AG04449 (cell line): ENCODE data around the gene GAB1.

Experiments used
- CTCF ChIA-PET: fragments of 350-600 bp; formaldehyde crosslinking; extraction: SDS; loops from one replicate; lab custom pipeline; 2021; ENCODE audit warnings: antibody characterized with exemption; lab: Yijun Ruan, JAX
- POLR2A ChIA-PET: fragments of 400-600, 350-600 bp; formaldehyde crosslinking; extraction: SDS; loops from one replicate; lab custom pipeline; 2020; ENCODE audit warnings: antibody characterized with exemption, inconsistent platforms; lab: Yijun Ruan, JAX
- DNase-seq: peaks from one replicate; pipeline ENCODE4 v3.0.0-alpha.2; 2010; ENCODE audit warnings: low read depth, low spot score
- H3K4me3 ChIP-seq: 2 replicates; pipeline ENCODE4 v1.5.1; 2011; ENCODE audit warnings: low read depth, mild to moderate bottlenecking, control low read depth, low read length
- TF ChIP-seq, protein P1 (sequence below): IDR thresholded peaks from one replicate; pipeline ENCODE4 v1.5.1; 2011; ENCODE audit warnings: mild to moderate bottlenecking, moderate library complexity, low read length, control low read depth, inconsistent platforms; ENCODE audit not compliant: insufficient read depth; ENCODE audit errors: missing control alignments

Gene GAB1

DNA sequence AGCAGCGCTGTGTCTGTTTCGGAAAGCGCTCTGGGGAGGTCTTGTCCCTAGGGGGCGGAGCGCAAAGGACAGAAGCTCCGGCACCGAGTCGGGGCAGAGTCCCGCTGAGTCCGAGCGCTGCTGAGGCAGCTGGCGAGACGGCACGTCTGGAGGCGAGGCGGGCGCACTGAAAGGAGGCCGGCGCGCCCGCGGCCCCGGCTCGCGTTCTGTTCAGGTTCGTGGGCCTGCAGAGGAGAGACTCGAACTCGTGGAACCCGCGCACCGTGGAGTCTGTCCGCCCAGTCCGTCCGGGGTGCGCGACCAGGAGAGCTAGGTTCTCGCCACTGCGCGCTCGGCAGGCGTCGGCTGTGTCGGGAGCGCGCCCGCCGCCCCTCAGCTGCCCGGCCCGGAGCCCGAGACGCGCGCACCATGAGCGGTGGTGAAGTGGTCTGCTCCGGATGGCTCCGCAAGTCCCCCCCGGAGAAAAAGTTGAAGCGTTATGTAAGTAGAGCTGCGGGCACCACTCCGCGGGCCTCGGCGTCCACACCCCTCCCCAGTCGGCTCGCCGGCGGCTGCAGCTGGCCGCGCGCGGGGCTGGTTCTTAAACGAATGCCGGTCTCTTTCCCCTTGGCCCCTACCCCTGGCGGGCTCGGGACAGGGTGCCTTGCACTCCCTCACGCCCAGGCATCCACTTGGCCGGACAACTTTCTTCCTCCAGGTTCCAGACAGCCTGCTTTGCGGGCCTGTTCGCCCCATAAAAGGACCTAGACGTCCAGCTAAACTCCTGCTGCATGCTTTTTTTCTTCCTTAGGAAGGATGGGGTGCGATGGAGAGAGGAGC, at the start of gene GAB1:
Gene GAB1, plus strand, starts transcription at position 96 of the 819 bp plus-strand sequence. Its CDS starts 313 bp downstream, at position 409.
- H3K4me3 ChIP-seq = peak within 1 kb of the TSS; percentile 63
- POLR2A ChIA-PET = interaction anchor here (0.5 to 1.5 kb wide), 6 partner anchors 46 to 152 kb away, joined by 3 to 7 read pairs (median 3); no protein-coding TSS in a partner anchor
- TF ChIP-seq, protein P1, sequence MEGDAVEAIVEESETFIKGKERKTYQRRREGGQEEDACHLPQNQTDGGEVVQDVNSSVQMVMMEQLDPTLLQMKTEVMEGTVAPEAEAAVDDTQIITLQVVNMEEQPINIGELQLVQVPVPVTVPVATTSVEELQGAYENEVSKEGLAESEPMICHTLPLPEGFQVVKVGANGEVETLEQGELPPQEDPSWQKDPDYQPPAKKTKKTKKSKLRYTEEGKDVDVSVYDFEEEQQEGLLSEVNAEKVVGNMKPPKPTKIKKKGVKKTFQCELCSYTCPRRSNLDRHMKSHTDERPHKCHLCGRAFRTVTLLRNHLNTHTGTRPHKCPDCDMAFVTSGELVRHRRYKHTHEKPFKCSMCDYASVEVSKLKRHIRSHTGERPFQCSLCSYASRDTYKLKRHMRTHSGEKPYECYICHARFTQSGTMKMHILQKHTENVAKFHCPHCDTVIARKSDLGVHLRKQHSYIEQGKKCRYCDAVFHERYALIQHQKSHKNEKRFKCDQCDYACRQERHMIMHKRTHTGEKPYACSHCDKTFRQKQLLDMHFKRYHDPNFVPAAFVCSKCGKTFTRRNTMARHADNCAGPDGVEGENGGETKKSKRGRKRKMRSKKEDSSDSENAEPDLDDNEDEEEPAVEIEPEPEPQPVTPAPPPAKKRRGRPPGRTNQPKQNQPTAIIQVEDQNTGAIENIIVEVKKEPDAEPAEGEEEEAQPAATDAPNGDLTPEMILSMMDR = peak; percentile 19
- CTCF ChIA-PET = interaction anchor here (0.8 to 1.7 kb wide), 7 partner anchors 8 to 149 kb away, joined by 3 to 7 read pairs (median 3); no protein-coding TSS in a partner anchor
- no peak for DNase-seq

DNA sequence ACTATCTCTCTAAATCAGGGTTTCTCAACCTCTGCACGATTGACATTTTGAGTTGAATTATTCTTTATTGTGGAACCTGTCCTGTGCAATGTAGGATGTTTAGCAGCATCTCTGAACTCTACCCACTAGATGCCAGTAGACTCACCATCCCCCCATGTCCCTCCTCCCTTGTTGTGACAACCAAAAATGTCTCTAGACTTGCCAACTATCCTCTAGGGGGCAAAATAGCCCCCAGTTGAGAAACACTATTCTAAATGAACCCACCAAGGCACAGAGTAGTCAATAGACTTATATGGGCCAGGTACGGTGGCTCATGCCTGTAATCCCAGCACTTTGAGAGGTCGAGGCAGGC, 49.1 kb upstream of the GAB1 start:
- ChIA-PET CTCF (no interaction called here), POLR2A (interaction anchor here (1.3 kb wide), 1 partner anchor 49 kb away, joined by 7 read pairs; the partner anchor contains the start of gene GAB1)
- H3K4me3 ChIP-seq = no peak overlapping the region
- no peak for DNase-seq
- TF ChIP-seq, protein P1 = no peak

DNA sequence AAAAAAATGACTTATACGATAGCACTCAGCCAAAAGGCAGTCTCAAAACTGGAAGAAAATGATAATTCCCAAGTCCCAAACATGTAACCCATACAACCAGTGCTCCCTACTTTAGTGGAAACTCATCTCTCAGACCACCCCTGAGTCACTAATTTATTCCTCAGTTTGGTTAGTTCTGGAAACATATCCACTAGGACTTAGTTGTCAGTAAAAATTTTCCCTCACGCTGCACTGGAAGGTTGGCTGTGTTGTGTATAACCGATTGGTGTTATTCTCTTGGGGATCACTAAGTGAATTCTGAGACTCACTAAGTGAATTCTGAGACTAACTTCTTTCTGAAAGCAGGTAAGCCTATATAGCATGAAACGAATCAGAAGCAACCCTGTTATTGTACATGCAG, 48.5 kb upstream of the GAB1 start:
- DNase-seq = no peak
- CTCF ChIA-PET = no interaction called here
- TF ChIP-seq, protein P1 = no peak
- POLR2A ChIA-PET = no interaction called here
- H3K4me3 ChIP-seq = no peak overlapping the region

DNA sequence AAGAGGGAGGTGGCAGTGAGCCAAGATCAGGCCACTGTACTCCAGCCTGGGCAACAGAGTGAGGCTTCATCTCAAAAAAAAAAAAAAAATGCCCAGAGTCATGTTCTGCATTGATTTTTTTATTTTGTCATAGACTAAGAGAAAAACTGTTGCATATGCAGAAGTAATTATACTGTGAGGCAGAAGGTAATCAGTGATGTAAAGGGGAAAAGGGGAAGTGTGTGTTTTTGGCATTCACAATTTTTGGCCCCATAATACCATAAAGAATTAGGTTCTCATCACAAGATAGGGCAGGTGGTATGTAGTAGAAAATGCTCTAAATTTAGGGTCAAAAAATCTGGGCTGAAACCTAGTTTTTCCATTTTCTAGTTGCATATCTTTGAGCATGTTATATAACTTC, 47.3 kb upstream of the GAB1 start:
- no peak for DNase-seq
- CTCF ChIA-PET = no interaction called here
- TF ChIP-seq, protein P1 = no peak
- POLR2A ChIA-PET = no interaction called here
- no peak overlapping the region for H3K4me3 ChIP-seq

DNA sequence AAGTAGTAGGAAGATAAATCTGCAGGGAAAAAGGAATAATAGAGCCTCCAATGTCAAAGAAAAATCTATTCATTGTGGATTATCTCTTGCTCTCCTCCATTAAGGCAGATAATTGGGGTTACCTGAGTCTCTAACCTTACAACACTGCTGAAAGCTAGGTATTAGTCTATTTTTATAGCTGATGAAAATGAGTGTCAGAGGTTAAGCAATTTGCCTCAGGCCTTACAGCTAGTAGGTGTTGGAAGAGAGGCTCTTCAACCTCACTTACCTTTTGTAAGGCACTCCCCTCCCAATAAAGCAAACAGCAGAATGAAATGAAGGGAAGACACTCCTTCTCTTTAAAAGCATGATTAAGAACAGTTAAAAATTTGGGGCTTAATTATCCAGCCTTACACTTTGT, 45.4 kb upstream of the GAB1 start:
- TF ChIP-seq, protein P1 = no peak
- DNase-seq = no peak
- POLR2A ChIA-PET = no interaction called here
- CTCF ChIA-PET = interaction anchor here (1.0 kb wide), 1 partner anchor 39 kb away, joined by 3 read pairs; no protein-coding TSS in a partner anchor
- no peak overlapping the region for H3K4me3 ChIP-seq

DNA sequence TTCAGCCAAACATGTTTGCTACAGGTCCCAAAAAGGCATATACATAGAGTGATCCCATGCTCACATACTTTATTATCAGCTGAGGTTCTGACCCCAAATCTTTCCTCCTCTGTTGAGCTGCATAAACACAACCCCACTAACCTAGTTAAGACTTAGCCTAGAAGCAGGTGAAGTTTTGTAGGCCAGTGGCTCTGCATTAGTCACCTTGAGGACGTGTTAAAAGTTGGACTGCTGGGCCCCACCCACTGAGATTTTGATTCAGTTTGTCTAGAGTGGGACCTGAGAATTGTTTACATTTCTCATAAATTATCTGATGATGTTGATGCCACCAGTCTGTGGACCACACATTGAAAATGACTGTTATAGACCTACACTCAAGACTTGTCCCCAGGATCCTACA, 43.8 kb upstream of the GAB1 start:
- ChIA-PET POLR2A (no interaction called here), CTCF (no interaction called here)
- TF ChIP-seq, protein P1 = no peak
- H3K4me3 ChIP-seq = no peak overlapping the region
- DNase-seq = no peak
